Esophagus muscularis mucosa (tissue), 4 donors: ENCODE data around the gene MAGI2.

Experiments
- CTCF ChIP-seq, 3 experiments: fragments of 200-600 bp in 2 of 3; fragments of 450-650 bp in 1 of 3; sonication (generic) in 2 of 3; IDR thresholded peaks; one replicate each; pipeline ENCODE4 v1.5.1; 2017 to 2019; ENCODE audit warnings: antibody characterized with exemption in 3 of 3, mild to moderate bottlenecking in 2 of 3, moderate library complexity in 1 of 3
- EP300 ChIP-seq: sonication (generic); formaldehyde crosslinking; IDR thresholded peaks from one replicate; pipeline ENCODE4 v1.6.1; 2017; ENCODE audit warnings: antibody characterized with exemption
- POLR2A ChIP-seq: fragments of 450-650 bp; IDR thresholded peaks from one replicate; pipeline ENCODE4 v1.6.1; 2017; ENCODE audit warnings: antibody characterized with exemption, moderate library complexity, mild to moderate bottlenecking, low read depth
- POLR2AphosphoS5 ChIP-seq, 2 donors: sonication (generic); formaldehyde crosslinking; IDR thresholded peaks; one replicate each; pipeline ENCODE4 v1.6.1; 2017; ENCODE audit warnings: antibody characterized with exemption in 2 of 2

- TF ChIP-seq CTCF (IDR thresholded peaks at IDR 0.05) (no peak), POLR2A (no peak), EP300 (no peak), POLR2AphosphoS5 (IDR thresholded peaks at IDR 0.05) (no peak)
Measured at GRCh38 chr7:78215199-78215598, 1238.3 kb downstream of the MAGI2 start.
